Ishikawa (cell line): ENCODE data around the gene MRPL43.

Source experiments
- CEBPB ChIP-seq: IDR thresholded peaks from 2 replicates; pipeline ENCODE4 v1.6.1; 2012
- CREB1 ChIP-seq: IDR thresholded peaks from 2 replicates; pipeline ENCODE4 v1.6.1; 2012; ENCODE audit warnings: low read depth
- EGR1 ChIP-seq: IDR thresholded peaks from 2 replicates; pipeline ENCODE4 v1.6.1; 2012
- EP300 ChIP-seq: IDR thresholded peaks from 2 replicates; pipeline ENCODE4 v1.6.1; 2012; ENCODE audit warnings: borderline replicate concordance
- FOXM1 ChIP-seq: IDR thresholded peaks from 2 replicates; pipeline ENCODE4 v1.6.1; 2012; ENCODE audit warnings: low read depth, borderline replicate concordance
- NFIC ChIP-seq: IDR thresholded peaks from 2 replicates; pipeline ENCODE4 v1.6.1; 2012
- RAD21 ChIP-seq: IDR thresholded peaks from 2 replicates; pipeline ENCODE4 v1.6.1; 2012; ENCODE audit warnings: low read depth
- TAF1 ChIP-seq: IDR thresholded peaks from 2 replicates; pipeline ENCODE4 v1.6.1; 2012; ENCODE audit warnings: low read depth, mild to moderate bottlenecking
- TCF12 ChIP-seq: IDR thresholded peaks from 2 replicates; pipeline ENCODE4 v1.6.1; 2012; ENCODE audit warnings: low read depth
- TEAD4 ChIP-seq: IDR thresholded peaks from 2 replicates; pipeline ENCODE4 v1.6.1; 2012
- YY1 ChIP-seq: IDR thresholded peaks from 2 replicates; pipeline ENCODE4 v1.6.1; 2012; ENCODE audit warnings: low read depth
- ZBTB7A ChIP-seq: IDR thresholded peaks from 2 replicates; pipeline ENCODE4 v1.6.1; 2012; ENCODE audit warnings: low read depth
- TF ChIP-seq, protein P1 (sequence below): IDR thresholded peaks from 2 replicates; pipeline ENCODE4 v1.6.1; 2012
- TF ChIP-seq, protein P2 (sequence below): IDR thresholded peaks from 2 replicates; pipeline ENCODE4 v1.6.1; 2012; ENCODE audit warnings: low read depth, mild to moderate bottlenecking
- TF ChIP-seq, protein P3 (sequence below): IDR thresholded peaks from 2 replicates; pipeline ENCODE4 v1.6.1; 2012

MRPL43 gene

DNA sequence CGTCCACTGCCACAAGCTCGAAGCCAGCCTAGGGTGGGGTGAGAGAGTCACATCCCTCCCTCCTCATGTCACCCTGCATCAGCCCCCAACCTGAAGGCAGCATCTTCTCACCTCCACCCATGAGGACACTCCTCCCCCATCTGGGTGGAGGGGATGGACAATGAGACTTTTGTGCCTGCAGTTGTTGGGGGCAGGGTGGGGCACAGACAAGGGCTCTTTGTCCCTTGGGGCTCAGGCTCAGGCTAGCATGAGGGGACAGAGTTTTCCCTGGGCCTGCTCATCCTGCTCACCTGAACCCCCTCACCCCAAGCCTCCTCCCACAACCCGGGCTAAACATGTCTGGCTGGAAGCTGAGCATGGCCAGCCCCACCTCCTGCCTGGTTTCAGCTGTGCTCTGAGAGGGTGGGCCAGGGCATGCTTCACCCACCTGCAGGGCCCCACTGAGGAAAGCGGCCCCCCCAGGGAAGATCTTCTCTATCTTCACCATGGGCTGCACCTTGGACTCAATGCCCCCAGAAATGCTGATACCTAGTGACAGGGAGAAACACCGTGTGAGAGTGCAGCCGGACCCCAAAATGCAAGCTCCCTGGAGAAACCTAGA, 21.6 kb upstream of the MRPL43 start:
- TF ChIP-seq ZBTB7A (0 out of 2 replicates have a peak, but pooled peaks have one; percentile 59), YY1 (no peak)

DNA sequence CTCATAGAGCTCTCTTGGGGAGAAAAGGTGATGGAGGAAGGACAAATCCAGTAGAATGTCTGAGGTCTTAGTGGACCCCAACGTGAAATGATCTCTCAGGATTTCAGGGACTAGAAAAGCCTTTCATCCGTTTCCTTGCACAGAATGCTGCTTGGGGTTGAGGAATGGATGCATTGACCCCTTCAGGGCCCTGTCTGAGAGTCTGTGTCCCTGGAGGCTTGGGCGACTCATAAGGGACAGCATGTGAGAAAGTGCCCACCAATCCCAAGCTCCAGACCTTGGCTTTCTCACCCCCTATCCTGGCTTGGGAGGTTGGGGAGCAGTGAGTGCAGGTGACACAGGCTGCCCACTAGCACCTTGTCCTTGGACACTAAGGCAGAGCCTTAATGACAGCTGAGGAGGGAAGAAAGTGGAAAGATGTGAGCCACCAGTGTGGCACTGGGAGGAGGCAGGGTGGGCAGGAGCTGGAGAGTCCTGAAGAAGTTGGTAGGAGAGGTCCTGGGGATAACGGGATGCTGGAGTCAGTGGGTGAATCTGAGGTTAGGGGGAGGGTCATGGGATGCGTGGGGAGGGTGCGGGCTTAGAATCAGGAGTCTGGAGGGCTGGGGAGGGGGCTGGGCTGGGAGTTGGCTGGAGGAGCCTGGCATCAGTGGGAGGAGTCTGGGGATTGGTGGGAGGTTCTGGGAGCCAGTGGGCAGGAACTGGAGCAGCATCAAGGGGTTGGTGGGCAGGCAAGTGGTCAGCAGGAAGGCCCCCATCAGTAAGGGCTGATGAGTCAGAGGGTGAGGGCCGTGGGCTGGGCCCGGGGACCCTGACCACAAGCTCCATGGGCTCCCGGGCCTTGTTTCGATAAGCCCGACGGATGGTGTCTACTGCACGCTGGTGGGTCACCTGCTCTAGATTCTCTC, 20.9 kb upstream of the MRPL43 start:
- TF ChIP-seq, protein P1, sequence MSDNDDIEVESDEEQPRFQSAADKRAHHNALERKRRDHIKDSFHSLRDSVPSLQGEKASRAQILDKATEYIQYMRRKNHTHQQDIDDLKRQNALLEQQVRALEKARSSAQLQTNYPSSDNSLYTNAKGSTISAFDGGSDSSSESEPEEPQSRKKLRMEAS: no peak
- TF ChIP-seq, protein P2, sequence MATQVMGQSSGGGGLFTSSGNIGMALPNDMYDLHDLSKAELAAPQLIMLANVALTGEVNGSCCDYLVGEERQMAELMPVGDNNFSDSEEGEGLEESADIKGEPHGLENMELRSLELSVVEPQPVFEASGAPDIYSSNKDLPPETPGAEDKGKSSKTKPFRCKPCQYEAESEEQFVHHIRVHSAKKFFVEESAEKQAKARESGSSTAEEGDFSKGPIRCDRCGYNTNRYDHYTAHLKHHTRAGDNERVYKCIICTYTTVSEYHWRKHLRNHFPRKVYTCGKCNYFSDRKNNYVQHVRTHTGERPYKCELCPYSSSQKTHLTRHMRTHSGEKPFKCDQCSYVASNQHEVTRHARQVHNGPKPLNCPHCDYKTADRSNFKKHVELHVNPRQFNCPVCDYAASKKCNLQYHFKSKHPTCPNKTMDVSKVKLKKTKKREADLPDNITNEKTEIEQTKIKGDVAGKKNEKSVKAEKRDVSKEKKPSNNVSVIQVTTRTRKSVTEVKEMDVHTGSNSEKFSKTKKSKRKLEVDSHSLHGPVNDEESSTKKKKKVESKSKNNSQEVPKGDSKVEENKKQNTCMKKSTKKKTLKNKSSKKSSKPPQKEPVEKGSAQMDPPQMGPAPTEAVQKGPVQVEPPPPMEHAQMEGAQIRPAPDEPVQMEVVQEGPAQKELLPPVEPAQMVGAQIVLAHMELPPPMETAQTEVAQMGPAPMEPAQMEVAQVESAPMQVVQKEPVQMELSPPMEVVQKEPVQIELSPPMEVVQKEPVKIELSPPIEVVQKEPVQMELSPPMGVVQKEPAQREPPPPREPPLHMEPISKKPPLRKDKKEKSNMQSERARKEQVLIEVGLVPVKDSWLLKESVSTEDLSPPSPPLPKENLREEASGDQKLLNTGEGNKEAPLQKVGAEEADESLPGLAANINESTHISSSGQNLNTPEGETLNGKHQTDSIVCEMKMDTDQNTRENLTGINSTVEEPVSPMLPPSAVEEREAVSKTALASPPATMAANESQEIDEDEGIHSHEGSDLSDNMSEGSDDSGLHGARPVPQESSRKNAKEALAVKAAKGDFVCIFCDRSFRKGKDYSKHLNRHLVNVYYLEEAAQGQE: no peak
- TF ChIP-seq TAF1 (no peak), YY1 (no peak), EP300 (no peak), FOXM1 (no peak), ZBTB7A (no peak), TEAD4 (no peak), CREB1 (no peak)

DNA sequence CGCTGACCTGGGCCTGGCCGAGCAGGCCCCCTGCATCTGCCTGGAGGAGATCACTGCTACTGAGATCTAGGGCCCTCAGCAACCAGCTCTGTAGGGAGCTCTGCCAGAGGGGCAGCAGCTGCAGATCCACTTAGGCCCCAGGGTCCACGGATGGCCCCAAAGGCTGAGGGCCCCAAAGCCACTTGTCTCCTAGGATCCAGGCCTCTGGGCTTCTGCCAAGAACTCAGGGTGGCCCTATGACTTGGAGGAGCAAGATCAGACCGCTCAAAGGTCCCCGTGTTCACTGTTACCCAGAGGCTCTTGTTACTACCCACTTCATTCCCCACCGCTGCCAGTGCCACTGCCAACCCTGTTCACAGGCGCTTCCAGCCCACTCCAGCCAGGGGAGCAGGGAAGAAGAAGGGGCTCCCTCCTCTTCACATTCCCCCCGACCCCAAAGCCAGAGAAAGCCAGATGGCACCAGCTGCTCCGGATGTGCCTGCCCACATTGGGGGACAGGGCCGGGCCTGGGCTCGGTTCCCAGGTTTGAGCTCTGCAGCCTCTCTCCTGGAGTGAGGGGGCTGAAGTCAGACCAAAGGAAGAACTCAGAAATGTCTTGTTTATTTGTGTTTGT, 19.9 kb upstream of the MRPL43 start:
- TF ChIP-seq CEBPB (no peak), YY1 (no peak), RAD21 (no peak), TEAD4 (no peak), TAF1 (no peak), ZBTB7A (no peak), EGR1 (no peak), NFIC (no peak), FOXM1 (no peak), EP300 (no peak), CREB1 (no peak), TCF12 (no peak)
- TF ChIP-seq, protein P3, sequence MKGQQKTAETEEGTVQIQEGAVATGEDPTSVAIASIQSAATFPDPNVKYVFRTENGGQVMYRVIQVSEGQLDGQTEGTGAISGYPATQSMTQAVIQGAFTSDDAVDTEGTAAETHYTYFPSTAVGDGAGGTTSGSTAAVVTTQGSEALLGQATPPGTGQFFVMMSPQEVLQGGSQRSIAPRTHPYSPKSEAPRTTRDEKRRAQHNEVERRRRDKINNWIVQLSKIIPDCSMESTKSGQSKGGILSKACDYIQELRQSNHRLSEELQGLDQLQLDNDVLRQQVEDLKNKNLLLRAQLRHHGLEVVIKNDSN: no peak
- TF ChIP-seq, protein P2: no peak

DNA sequence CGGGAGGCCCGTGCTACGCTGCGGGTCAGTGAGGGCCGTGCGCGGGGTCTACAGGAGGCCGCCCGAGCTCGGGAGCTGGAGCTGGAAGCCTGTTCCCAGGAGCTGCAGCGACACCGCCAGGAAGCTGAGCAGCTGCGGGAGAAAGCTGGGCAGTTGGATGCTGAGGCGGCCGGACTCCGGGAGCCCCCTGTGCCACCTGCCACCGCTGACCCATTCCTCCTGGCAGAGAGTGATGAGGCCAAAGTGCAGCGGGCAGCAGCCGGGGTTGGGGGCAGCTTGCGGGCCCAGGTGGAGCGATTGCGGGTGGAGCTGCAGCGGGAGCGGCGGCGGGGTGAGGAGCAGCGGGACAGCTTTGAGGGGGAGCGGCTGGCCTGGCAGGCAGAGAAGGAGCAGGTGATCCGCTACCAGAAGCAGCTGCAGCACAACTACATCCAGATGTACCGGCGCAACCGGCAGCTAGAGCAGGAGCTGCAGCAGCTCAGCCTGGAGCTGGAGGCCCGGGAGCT, 19.3 kb upstream of the MRPL43 start:
- TF ChIP-seq TEAD4 (no peak), YY1 (no peak)

DNA sequence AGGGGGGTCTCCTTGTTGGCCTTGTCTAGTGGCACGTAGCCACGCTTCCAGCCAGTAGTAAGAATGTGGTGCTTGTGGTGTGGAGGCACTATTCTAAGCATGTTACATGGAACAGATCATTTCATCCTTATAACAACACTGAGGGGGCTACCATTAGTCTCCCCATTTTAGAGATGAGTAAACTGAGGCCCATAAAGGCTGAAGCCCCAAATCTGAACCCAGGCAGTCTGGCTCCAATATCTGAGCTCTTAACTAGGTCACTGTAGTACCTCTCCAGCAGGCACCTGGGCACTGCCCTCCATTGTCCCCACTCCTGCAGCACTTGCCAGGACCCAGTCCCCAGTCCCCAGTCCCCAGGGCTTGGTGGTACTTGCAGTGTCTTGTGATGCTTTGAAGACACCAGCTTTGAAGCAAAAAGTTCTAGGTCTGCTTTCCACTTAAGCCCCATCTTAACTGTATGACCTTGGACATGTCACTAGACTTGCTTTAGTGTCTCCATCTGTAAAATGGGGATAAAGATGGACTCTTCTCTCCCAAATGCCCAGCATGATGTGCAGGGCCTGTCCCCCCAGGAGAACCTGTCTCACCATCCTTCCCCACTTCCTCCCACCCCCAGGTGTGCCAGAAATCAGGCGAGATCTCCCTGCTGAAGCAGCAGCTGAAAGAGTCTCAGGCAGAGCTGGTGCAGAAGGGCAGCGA, 18.7 kb upstream of the MRPL43 start:
- TF ChIP-seq, protein P2: no peak
- TF ChIP-seq CEBPB (no peak), CREB1 (no peak), TCF12 (no peak), ZBTB7A (no peak), EGR1 (no peak), TEAD4 (no peak), NFIC (no peak), RAD21 (no peak), TAF1 (no peak), EP300 (no peak), YY1 (no peak)
- TF ChIP-seq, protein P3: no peak
